GM23338 (cell line): ENCODE measurements around the gene CDH18. TPM values are rescaled to one million over a fixed set of nuclear protein-coding genes. Genes with fewer than 3 reads are reported as not detected.

Experiments used
- ATAC-seq: fragments of 200-7000 bp; cut with Tn5 transposase; 3 replicates; pipeline ENCODE4 v1.9.1; 2020
- DNase-seq: peaks from one replicate; pipeline ENCODE4 v3.0.0-alpha.2; 2015; ENCODE audit warnings: low spot score
- H2AFZ ChIP-seq: fragments of 200-600 bp; sonication (generic); 2 replicates; pipeline ENCODE4 v1.8.0; 2016; ENCODE audit warnings: antibody characterized with exemption, mild to moderate bottlenecking, moderate library complexity
- H3F3A ChIP-seq: fragments of 200-600 bp; sonication (generic); replicated peaks from 2 replicates; pipeline ENCODE4 v1.8.0; 2017; ENCODE audit warnings: antibody characterized with exemption, mixed run types, low read depth
- H3K27ac ChIP-seq: fragments of 200-600 bp; sonication (generic); 2 replicates; pipeline ENCODE4 v1.6.1; 2016; ENCODE audit warnings: low read depth
- H3K27me3 ChIP-seq: fragments of 200-600 bp; sonication (generic); 2 replicates; pipeline ENCODE4 v1.8.0; 2016; ENCODE audit warnings: mild to moderate bottlenecking, mixed run types, moderate library complexity; ENCODE audit not compliant: insufficient read depth
- H3K36me3 ChIP-seq: fragments of 200-600 bp; sonication (generic); 2 replicates; pipeline ENCODE4 v1.8.0; 2016; ENCODE audit warnings: mild to moderate bottlenecking; ENCODE audit not compliant: insufficient read depth
- H3K4me1 ChIP-seq: fragments of 200-600 bp; sonication (generic); 2 replicates; pipeline ENCODE4 v1.8.0; 2016; ENCODE audit warnings: mild to moderate bottlenecking, moderate library complexity; ENCODE audit not compliant: insufficient read depth
- H3K4me2 ChIP-seq: fragments of 200-600 bp; sonication (generic); 2 replicates; pipeline ENCODE4 v1.7.1; 2017; ENCODE audit warnings: mixed run types
- H3K4me3 ChIP-seq: fragments of 200-600 bp; sonication (generic); 2 replicates; pipeline ENCODE4 v1.6.1; 2016; ENCODE audit warnings: mixed run types
- H3K79me2 ChIP-seq: fragments of 200-600 bp; sonication (generic); replicated peaks from 2 replicates; pipeline ENCODE4 v1.8.0; 2017; ENCODE audit warnings: mild to moderate bottlenecking; ENCODE audit not compliant: insufficient read depth
- H3K9me2 ChIP-seq: fragments of 200-600 bp; sonication (generic); 2 replicates; pipeline ENCODE4 v1.8.0; 2017; ENCODE audit not compliant: insufficient read depth
- H4K20me1 ChIP-seq: fragments of 200-600 bp; sonication (generic); replicated peaks from 2 replicates; pipeline ENCODE4 v1.8.0; 2017; ENCODE audit warnings: mild to moderate bottlenecking; ENCODE audit not compliant: insufficient read depth
- H3K27ac Mint-ChIP-seq: 2 replicates; pipeline ENCODE4 v1.8.0; 2020; ENCODE audit warnings: inconsistent platforms, mild to moderate bottlenecking, moderate library complexity, mixed read lengths
- H3K27me3 Mint-ChIP-seq: 3 replicates; pipeline ENCODE4 v1.8.0; 2022; ENCODE audit warnings: low read depth, mild to moderate bottlenecking, moderate library complexity, mixed read lengths, inconsistent platforms; ENCODE audit not compliant: insufficient read depth, poor library complexity
- H3K36me3 Mint-ChIP-seq: 3 replicates; pipeline ENCODE4 v1.8.0; 2021; ENCODE audit warnings: low read depth, mild to moderate bottlenecking, inconsistent platforms, moderate library complexity, mixed read lengths
- H3K4me1 Mint-ChIP-seq: 3 replicates; pipeline ENCODE4 v1.8.0; 2020; ENCODE audit warnings: mild to moderate bottlenecking, inconsistent platforms, mixed read lengths
- H3K4me3 Mint-ChIP-seq: 3 replicates; pipeline ENCODE4 v1.8.0; 2021; ENCODE audit warnings: moderate library complexity, mild to moderate bottlenecking, inconsistent platforms, mixed read lengths
- H3K9me3 Mint-ChIP-seq: 3 replicates; pipeline ENCODE4 v1.8.0; 2020; ENCODE audit warnings: moderate library complexity, mild to moderate bottlenecking, inconsistent platforms, mixed read lengths
- CREB1 ChIP-seq: fragments of 250-450 bp; sonication (Bioruptor Pico); IDR thresholded peaks from 2 replicates; pipeline ENCODE4 v1.5.0; 2020; ENCODE audit warnings: low read depth, mild to moderate bottlenecking, moderate library complexity
- EZH2 ChIP-seq: fragments of 200-600 bp; sonication (generic); IDR thresholded peaks from one replicate; pipeline ENCODE4 v1.8.0; 2017; ENCODE audit warnings: antibody characterized with exemption, mild to moderate bottlenecking, low read depth; ENCODE audit not compliant: unreplicated experiment
- EZH2phosphoT487 ChIP-seq: fragments of 200-600 bp; sonication (generic); IDR thresholded peaks from one replicate; pipeline ENCODE4 v1.8.1; 2018; ENCODE audit warnings: antibody characterized with exemption; ENCODE audit not compliant: unreplicated experiment
- JUNB ChIP-seq: IDR thresholded peaks from one replicate; pipeline ENCODE4 v1.6.1; 2016; ENCODE audit warnings: antibody characterized with exemption; ENCODE audit not compliant: unreplicated experiment
- POLR2AphosphoS5 ChIP-seq: IDR thresholded peaks from 2 replicates; pipeline ENCODE4 v1.6.1; 2016; ENCODE audit warnings: antibody characterized with exemption, low read depth
- STAT1 ChIP-seq: IDR thresholded peaks from one replicate; pipeline ENCODE4 v1.6.1; 2016; ENCODE audit warnings: antibody characterized with exemption; ENCODE audit not compliant: unreplicated experiment
- ZNF331 ChIP-seq: fragments of 250-450 bp; sonication (Bioruptor Pico); IDR thresholded peaks from 2 replicates; pipeline ENCODE4 v1.5.0; 2020; ENCODE audit warnings: low read depth, mild to moderate bottlenecking, moderate library complexity
- polyA plus RNA-seq: library from polyadenylated mRNA; unstranded; fragments of >200 nt; fragmentation: Nextera tagmentation; extraction: Ambion mirVana; gene quantifications from 2 replicates; pipeline ENCODE4 v1.2.1, GENCODE V29; 2016
- total RNA-seq: library from RNA; depleted of rRNA; stranded (reverse); fragments of >200 nt; shearing (Covaris generic); gene quantifications from 2 replicates; pipeline ENCODE4 v1.2.3, GENCODE V29; 2014
- TF ChIP-seq, protein P1 (sequence below): fragments of 250-450 bp; sonication (Bioruptor Pico); IDR thresholded peaks from 2 replicates; pipeline ENCODE4 v1.5.0; 2020; ENCODE audit warnings: mild to moderate bottlenecking, moderate library complexity

Gene CDH18
- total and polyA plus RNA-seq, 2 experiments from 2014 or later, result 1.3 TPM; not detected in 1

DNA sequence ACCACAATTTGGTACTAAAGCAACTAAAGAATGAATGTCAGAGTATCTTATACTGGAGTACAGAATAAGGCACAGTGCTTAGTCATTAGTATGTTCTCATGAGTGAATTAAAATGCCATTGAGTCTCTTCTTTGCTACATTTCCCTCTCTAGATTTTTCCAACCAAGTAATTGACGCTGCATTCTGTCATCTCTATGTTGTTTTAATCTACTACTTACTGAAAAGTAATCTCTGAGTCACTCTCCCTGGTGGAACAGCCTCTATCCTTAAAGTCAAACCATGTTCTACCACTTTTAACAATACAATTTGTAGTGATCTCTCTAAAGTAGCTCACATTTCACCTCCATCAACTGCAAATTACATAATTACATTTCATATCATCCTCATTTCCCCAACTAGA is 495.1 kb downstream of the CDH18 start:
- no peak overlapping the region for H3K4me3 ChIP-seq
- ATAC-seq, result no peak
- H3K27me3 Mint-ChIP-seq, result no peaks in the 10 kb centered on the region
- no peak overlapping the region for H3K4me2 ChIP-seq
- H3K36me3 ChIP-seq, result no peaks in the 10 kb centered on the region
- TF ChIP-seq CREB1 (no peak), ZNF331 (CRISPR knock-in tag) (no peak), EZH2 (no peak), POLR2AphosphoS5 (no peak), JUNB (no peak), EZH2phosphoT487 (no peak), STAT1 (no peak)
- TF ChIP-seq, protein P1, sequence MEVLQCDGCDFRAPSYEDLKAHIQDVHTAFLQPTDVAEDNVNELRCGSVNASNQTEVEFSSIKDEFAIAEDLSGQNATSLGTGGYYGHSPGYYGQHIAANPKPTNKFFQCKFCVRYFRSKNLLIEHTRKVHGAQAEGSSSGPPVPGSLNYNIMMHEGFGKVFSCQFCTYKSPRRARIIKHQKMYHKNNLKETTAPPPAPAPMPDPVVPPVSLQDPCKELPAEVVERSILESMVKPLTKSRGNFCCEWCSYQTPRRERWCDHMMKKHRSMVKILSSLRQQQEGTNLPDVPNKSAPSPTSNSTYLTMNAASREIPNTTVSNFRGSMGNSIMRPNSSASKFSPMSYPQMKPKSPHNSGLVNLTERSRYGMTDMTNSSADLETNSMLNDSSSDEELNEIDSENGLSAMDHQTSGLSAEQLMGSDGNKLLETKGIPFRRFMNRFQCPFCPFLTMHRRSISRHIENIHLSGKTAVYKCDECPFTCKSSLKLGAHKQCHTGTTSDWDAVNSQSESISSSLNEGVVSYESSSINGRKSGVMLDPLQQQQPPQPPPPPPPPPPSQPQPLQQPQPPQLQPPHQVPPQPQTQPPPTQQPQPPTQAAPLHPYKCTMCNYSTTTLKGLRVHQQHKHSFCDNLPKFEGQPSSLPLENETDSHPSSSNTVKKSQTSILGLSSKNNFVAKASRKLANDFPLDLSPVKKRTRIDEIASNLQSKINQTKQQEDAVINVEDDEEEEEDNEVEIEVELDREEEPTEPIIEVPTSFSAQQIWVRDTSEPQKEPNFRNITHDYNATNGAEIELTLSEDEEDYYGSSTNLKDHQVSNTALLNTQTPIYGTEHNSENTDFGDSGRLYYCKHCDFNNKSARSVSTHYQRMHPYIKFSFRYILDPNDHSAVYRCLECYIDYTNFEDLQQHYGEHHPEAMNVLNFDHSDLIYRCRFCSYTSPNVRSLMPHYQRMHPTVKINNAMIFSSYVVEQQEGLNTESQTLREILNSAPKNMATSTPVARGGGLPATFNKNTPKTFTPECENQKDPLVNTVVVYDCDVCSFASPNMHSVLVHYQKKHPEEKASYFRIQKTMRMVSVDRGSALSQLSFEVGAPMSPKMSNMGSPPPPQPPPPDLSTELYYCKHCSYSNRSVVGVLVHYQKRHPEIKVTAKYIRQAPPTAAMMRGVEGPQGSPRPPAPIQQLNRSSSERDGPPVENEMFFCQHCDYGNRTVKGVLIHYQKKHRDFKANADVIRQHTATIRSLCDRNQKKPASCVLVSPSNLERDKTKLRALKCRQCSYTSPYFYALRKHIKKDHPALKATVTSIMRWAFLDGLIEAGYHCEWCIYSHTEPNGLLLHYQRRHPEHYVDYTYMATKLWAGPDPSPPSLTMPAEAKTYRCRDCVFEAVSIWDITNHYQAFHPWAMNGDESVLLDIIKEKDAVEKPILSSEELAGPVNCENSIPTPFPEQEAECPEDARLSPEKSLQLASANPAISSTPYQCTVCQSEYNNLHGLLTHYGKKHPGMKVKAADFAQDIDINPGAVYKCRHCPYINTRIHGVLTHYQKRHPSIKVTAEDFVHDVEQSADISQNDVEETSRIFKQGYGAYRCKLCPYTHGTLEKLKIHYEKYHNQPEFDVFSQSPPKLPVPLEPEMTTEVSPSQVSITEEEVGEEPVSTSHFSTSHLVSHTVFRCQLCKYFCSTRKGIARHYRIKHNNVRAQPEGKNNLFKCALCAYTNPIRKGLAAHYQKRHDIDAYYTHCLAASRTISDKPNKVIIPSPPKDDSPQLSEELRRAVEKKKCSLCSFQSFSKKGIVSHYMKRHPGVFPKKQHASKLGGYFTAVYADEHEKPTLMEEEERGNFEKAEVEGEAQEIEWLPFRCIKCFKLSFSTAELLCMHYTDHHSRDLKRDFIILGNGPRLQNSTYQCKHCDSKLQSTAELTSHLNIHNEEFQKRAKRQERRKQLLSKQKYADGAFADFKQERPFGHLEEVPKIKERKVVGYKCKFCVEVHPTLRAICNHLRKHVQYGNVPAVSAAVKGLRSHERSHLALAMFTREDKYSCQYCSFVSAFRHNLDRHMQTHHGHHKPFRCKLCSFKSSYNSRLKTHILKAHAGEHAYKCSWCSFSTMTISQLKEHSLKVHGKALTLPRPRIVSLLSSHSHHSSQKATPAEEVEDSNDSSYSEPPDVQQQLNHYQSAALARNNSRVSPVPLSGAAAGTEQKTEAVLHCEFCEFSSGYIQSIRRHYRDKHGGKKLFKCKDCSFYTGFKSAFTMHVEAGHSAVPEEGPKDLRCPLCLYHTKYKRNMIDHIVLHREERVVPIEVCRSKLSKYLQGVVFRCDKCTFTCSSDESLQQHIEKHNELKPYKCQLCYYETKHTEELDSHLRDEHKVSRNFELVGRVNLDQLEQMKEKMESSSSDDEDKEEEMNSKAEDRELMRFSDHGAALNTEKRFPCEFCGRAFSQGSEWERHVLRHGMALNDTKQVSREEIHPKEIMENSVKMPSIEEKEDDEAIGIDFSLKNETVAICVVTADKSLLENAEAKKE (CRISPR knock-in tag), result no peak
- no peaks in the 10 kb centered on the region for H3K4me1 ChIP-seq
- no peak for DNase-seq
- no peaks in the 10 kb centered on the region for H3K9me3 Mint-ChIP-seq
- H3K4me1 Mint-ChIP-seq, result no peaks in the 10 kb centered on the region
- no peaks in the 10 kb centered on the region for H3K36me3 Mint-ChIP-seq
- H4K20me1 ChIP-seq, result no peaks in the 10 kb centered on the region
- no peak overlapping the region for H3K27ac ChIP-seq
- no peaks in the 10 kb centered on the region for H3F3A ChIP-seq
- H3K4me3 Mint-ChIP-seq, result no peak overlapping the region
- H3K27ac Mint-ChIP-seq, result no peak overlapping the region
- no peaks in the 10 kb centered on the region for H3K9me2 ChIP-seq
- no peaks in the 10 kb centered on the region for H3K27me3 ChIP-seq
- H3K79me2 ChIP-seq, result no peaks in the 10 kb centered on the region
- no peak overlapping the region for H2AFZ ChIP-seq

DNA sequence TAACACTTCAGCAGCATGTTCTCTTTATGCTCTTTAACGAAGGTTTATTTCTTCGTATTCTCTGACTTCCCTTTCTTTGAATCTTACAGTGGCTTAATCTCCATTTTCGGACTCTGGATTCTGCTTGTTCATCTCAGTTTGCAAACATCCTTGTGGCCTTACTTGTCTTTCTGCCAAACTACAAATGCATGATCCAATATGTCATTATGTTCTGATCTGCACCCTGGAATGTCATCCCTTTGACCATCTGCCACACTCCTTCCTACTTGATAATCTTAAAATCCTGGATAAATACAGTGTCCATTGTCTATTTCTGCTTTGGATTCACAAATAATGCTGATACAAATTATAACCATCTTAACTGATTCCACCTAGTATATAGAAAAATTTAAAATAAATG is 499.2 kb downstream of the CDH18 start:
- Histone ChIP-seq H3K79me2 (no peaks in the 10 kb centered on the region), H2AFZ (no peak overlapping the region), H3K27ac (no peak overlapping the region), H3K4me1 (no peaks in the 10 kb centered on the region), H3K4me3 (no peak overlapping the region), H4K20me1 (no peaks in the 10 kb centered on the region), H3K36me3 (no peaks in the 10 kb centered on the region), H3K9me2 (no peaks in the 10 kb centered on the region), H3F3A (no peaks in the 10 kb centered on the region), H3K4me2 (no peak overlapping the region), H3K27me3 (no peaks in the 10 kb centered on the region)
- no peak overlapping the region for H3K4me3 Mint-ChIP-seq
- no peaks in the 10 kb centered on the region for H3K9me3 Mint-ChIP-seq
- no peak for ATAC-seq
- H3K27ac Mint-ChIP-seq, result no peak overlapping the region
- no peak for DNase-seq
- no peaks in the 10 kb centered on the region for H3K4me1 Mint-ChIP-seq
- H3K36me3 Mint-ChIP-seq, result no peaks in the 10 kb centered on the region
- H3K27me3 Mint-ChIP-seq, result no peaks in the 10 kb centered on the region
- TF ChIP-seq, protein P1 (CRISPR knock-in tag), result no peak
- TF ChIP-seq STAT1 (no peak), EZH2phosphoT487 (no peak)
